RWPE2 (cell line): ENCODE measurements around the gene DET1.
"Not testable (repeated sequence)": the region's sequence is repeated elsewhere in the genome, so short reads cannot be mapped to it uniquely, and the experiment has no call there.

Experiments
- ATAC-seq: fragments of 200-7000 bp; cut with Tn5 transposase; 3 replicates; pipeline ENCODE4 v1.9.1; 2021; ENCODE audit warnings: low read depth
- DNase-seq: peaks from one replicate; pipeline ENCODE4 v3.0.0-alpha.2; 2020; ENCODE audit warnings: low spot score
- H3K27ac ChIP-seq: fragments of 450-650 bp; 2 replicates; pipeline ENCODE4 v1.5.1; 2017; ENCODE audit warnings: mild to moderate bottlenecking; ENCODE audit not compliant: poor library complexity, severe bottlenecking
- H3K27me3 ChIP-seq: fragments of 250-450 bp; sonication (Bioruptor Pico); 2 replicates; pipeline ENCODE4 v1.5.1; 2021; ENCODE audit warnings: mild to moderate bottlenecking, moderate library complexity; ENCODE audit not compliant: insufficient read depth, poor library complexity, severe bottlenecking
- H3K36me3 ChIP-seq: fragments of 250-450 bp; sonication (Bioruptor Pico); 2 replicates; pipeline ENCODE4 v1.5.1; 2020; ENCODE audit warnings: low read depth, mild to moderate bottlenecking, moderate library complexity
- H3K4me1 ChIP-seq: fragments of 250-450 bp; sonication (Bioruptor Pico); 2 replicates; pipeline ENCODE4 v1.5.1; 2021; ENCODE audit warnings: mild to moderate bottlenecking, moderate library complexity; ENCODE audit not compliant: insufficient read depth, poor library complexity, severe bottlenecking
- H3K4me3 ChIP-seq: fragments of 250-450 bp; sonication (Bioruptor Pico); 2 replicates; pipeline ENCODE4 v1.5.1; 2021; ENCODE audit warnings: mild to moderate bottlenecking, moderate library complexity; ENCODE audit not compliant: severe bottlenecking
- H3K9me3 ChIP-seq: fragments of 250-450 bp; sonication (Bioruptor Pico); 2 replicates; pipeline ENCODE4 v1.5.1; 2021; ENCODE audit warnings: mild to moderate bottlenecking, moderate library complexity; ENCODE audit not compliant: severe bottlenecking
- TF ChIP-seq, protein P1 (sequence below): fragments of 450-650 bp; IDR thresholded peaks from one replicate; pipeline ENCODE4 v1.5.1; 2017; ENCODE audit warnings: mild to moderate bottlenecking, moderate library complexity; ENCODE audit not compliant: poor library complexity, severe bottlenecking

DET1 gene

DNA sequence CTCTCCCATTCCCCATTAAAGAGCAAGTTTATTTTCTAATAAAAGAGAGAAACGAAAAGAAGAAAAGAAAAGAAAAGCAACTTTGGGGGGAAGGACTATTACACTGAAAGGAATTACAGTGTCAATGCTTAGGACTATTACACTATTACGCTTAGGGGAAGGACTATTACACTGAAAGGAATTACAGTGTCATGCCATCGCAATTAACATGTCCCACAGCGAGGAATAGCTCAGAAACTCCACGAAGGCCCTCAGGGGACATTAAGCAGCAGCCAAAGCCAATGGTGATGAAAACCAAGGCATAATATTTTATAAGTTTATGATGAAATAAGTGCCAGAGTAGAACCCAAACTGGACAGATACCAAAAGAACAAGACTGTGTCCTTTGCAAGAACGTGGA is 22.1 kb upstream of the DET1 start:
- Histone ChIP-seq H3K36me3 (no peaks in the 10 kb centered on the region), H3K9me3 (no peaks in the 10 kb centered on the region), H3K27ac (no peak overlapping the region), H3K4me3 (no peak overlapping the region), H3K27me3 (no peaks in the 10 kb centered on the region), H3K4me1 (no peaks in the 10 kb centered on the region)
- TF ChIP-seq, protein P1, sequence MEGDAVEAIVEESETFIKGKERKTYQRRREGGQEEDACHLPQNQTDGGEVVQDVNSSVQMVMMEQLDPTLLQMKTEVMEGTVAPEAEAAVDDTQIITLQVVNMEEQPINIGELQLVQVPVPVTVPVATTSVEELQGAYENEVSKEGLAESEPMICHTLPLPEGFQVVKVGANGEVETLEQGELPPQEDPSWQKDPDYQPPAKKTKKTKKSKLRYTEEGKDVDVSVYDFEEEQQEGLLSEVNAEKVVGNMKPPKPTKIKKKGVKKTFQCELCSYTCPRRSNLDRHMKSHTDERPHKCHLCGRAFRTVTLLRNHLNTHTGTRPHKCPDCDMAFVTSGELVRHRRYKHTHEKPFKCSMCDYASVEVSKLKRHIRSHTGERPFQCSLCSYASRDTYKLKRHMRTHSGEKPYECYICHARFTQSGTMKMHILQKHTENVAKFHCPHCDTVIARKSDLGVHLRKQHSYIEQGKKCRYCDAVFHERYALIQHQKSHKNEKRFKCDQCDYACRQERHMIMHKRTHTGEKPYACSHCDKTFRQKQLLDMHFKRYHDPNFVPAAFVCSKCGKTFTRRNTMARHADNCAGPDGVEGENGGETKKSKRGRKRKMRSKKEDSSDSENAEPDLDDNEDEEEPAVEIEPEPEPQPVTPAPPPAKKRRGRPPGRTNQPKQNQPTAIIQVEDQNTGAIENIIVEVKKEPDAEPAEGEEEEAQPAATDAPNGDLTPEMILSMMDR, result no peak
- ATAC-seq (no peak), DNase-seq (no peak)

DNA sequence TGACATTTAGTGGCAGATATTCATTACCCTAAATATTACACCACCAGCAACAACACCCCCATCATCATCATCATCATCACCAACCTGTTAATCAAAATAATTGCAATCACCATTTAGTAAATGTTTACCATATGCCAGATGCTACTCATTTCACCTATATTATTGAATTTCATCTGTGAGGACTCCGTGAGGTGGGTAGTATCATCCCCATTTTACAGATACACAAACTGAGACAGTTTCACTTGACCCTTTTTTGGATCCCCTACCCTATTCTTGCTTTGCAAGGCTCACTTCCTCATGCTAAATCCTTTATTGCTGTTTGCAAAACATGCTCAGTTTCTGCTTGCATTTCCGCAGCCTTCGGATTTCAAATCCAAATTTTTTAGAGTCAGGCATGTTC is 18.3 kb upstream of the DET1 start:
- Histone ChIP-seq H3K4me1 (no peaks in the 10 kb centered on the region), H3K4me3 (no peak overlapping the region)
- no peak for ATAC-seq

DNA sequence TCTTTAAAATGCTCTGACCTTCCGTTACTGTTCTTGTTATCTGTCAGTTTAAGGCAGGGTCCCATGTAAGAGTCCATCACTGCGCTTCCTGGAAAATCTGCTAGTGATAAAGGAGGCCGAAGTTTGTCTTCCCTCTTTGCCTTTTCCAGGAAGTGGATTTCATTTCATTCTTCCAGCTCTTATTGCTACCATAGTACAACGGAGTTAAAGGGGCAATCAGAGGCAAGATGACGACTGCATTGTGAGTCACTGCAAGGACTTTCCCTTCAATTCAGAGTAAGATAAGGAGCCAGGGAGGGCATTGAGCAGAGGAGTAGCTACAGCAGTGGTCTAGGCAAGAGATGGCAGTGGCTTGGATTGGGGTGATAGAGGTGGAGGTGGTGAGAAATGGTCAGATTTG is 17.2 kb upstream of the DET1 start:
- no peaks in the 10 kb centered on the region for H3K4me1 ChIP-seq
- peak; percentile 53; the same call in 1 of the 3 replicates for ATAC-seq
- no peak overlapping the region for H3K4me3 ChIP-seq
- peaks cover 2% of the 10 kb centered on the region for H3K9me3 ChIP-seq
- H3K36me3 ChIP-seq, result no peaks in the 10 kb centered on the region
- TF ChIP-seq, protein P1, result no peak
- H3K27ac ChIP-seq, result no peak overlapping the region
- no peak for DNase-seq
- peaks cover 4% of the 10 kb centered on the region for H3K27me3 ChIP-seq

More for the DNA sequence above, 18.3 kb upstream of the DET1 start:
- no peaks in the 10 kb centered on the region for H3K36me3 ChIP-seq
- no peak overlapping the region for H3K27ac ChIP-seq
- peaks cover 2% of the 10 kb centered on the region for H3K9me3 ChIP-seq
- H3K27me3 ChIP-seq, result peaks cover 4% of the 10 kb centered on the region
- DNase-seq, result no peak
- TF ChIP-seq, protein P1, result no peak

DNA sequence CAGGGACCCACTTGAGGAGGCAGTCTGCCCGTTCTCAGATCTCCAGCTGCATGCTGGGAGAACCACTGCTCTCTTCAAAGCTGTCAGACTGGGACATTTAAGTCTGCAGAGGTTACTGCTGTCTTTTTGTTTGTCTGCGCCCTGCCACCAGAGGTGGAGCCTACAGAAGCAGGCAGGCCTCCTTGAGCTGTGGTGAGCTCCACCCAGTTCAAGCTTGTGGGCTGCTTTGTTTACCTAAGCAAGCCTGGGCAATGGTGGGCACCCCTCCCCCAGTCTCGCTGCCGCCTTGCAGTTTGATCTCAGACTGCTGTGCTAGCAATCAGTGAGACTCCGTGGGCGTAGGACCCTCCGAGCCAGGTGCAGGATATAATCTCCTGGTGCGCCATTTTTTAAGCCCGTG is 13.1 kb upstream of the DET1 start:
- not testable (repeated sequence) for H3K9me3 ChIP-seq, H3K27ac ChIP-seq, ATAC-seq, H3K4me3 ChIP-seq, H3K4me1 ChIP-seq, H3K36me3 ChIP-seq, H3K27me3 ChIP-seq, DNase-seq

DNA sequence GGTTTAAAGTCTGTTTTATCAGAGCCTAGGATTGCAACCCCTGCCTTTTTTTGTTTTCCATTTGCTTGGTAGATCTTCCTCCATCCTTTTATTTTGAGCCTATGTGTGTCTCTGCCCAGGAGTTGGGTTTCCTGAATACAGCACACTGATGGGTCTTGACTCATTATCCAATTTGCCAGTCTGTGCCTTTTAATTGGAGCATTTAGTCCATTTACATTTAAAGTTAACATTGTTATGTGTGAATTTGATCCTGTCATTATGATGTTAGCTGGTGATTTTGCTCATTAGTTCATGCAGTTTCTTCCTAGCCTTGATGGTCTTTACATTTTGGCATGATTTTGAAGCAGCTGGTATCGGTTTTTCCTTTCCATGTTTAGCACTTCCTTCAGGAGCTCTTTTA is 11.5 kb upstream of the DET1 start:
- H3K4me1 ChIP-seq, DNase-seq, H3K9me3 ChIP-seq, H3K36me3 ChIP-seq, H3K4me3 ChIP-seq, ATAC-seq, H3K27ac ChIP-seq, H3K27me3 ChIP-seq: not testable (repeated sequence)

DNA sequence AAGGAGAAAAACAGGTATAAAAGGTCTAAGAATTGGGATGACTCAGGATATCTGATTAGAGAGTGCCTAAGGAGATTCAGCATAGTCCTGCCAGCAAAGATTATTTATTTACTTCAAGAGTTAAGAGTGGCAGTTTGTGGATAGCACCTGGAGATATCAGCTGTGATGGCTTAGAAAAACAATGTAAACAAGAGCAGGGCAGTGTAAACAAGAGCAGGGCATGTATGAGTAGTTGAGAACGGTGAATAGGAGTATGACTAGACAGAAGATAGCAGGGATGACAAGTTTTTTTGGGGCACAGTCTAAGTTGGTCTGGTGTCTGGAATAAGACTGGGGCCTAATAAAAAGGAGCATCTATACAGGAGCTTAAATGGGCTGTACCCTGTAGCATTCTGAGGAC is 1.5 kb upstream of the DET1 start:
- H3K4me3 ChIP-seq, H3K27ac ChIP-seq, DNase-seq, H3K4me1 ChIP-seq, ATAC-seq, H3K27me3 ChIP-seq, H3K9me3 ChIP-seq, H3K36me3 ChIP-seq: not testable (repeated sequence)

DNA sequence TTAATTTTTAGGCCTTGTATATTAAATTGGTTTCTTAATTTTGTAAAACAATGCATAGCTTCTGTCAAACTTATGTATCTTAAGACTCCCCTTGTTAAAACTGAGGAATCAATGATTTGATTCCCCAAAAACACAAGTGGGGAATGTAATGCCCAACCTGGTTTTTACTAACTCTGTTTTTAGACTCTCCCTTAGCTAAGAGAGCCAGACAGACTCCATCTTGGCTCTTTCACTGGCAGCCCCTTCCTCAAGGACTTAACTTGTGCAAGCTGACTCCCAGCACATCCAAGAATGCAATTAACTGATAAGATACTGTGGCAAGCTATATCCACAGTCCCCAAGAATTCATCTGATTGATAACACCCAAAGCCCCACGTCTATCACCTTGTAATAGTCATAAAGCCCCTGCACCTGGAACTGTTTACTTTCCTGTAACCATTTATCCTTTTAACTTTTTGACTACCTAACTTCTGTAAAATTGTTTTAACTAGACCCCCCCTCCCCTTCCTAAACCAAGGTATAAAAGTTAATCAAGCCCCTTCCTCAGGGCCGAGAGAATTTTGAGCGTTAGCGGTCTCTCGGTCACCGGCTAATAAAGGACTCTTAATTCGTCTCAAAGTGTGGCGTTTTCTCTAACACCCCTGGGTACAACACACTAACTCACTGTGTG is 768 bp downstream of the DET1 start:
- not testable (repeated sequence) for H3K9me3 ChIP-seq, H3K27me3 ChIP-seq, ATAC-seq, DNase-seq, H3K4me1 ChIP-seq, H3K36me3 ChIP-seq
- H3K4me3 ChIP-seq, result peak overlapping the region; percentile 58
- peak overlapping the region; percentile 56 for H3K27ac ChIP-seq
